ENCODE measurements around the gene DYSF.

- TF ChIP-seq CTCF (IDR thresholded peaks at IDR 0.05) (no peak), POLR2A (IDR thresholded peaks at IDR 0.05) (no peak)
Observed at GRCh38 chr2:71620116-71620515, 166.8 kb downstream of the DYSF start.

All from transverse colon (tissue), 3 donors.